SU-DHL-6 (cell line): ENCODE measurements around the gene MSTN.

Experiments used
- EZH2phosphoT487 ChIP-seq: fragments of 200-600 bp; sonication (generic), shearing (Covaris generic); conservative IDR thresholded peaks from 2 replicates; pipeline ENCODE4 v1.6.1; 2018; ENCODE audit warnings: mild to moderate bottlenecking, antibody characterized with exemption, low read length, moderate library complexity, mixed read lengths
- TF ChIP-seq, protein P1 (sequence below): fragments of 200-600 bp; sonication (generic); IDR thresholded peaks from one replicate; pipeline ENCODE4 v1.5.1; 2017; ENCODE audit warnings: antibody characterized with exemption, mild to moderate bottlenecking, low read length, moderate library complexity; ENCODE audit not compliant: insufficient read depth, poor library complexity, severe bottlenecking

- no peak for TF ChIP-seq EZH2phosphoT487
- TF ChIP-seq, protein P1, sequence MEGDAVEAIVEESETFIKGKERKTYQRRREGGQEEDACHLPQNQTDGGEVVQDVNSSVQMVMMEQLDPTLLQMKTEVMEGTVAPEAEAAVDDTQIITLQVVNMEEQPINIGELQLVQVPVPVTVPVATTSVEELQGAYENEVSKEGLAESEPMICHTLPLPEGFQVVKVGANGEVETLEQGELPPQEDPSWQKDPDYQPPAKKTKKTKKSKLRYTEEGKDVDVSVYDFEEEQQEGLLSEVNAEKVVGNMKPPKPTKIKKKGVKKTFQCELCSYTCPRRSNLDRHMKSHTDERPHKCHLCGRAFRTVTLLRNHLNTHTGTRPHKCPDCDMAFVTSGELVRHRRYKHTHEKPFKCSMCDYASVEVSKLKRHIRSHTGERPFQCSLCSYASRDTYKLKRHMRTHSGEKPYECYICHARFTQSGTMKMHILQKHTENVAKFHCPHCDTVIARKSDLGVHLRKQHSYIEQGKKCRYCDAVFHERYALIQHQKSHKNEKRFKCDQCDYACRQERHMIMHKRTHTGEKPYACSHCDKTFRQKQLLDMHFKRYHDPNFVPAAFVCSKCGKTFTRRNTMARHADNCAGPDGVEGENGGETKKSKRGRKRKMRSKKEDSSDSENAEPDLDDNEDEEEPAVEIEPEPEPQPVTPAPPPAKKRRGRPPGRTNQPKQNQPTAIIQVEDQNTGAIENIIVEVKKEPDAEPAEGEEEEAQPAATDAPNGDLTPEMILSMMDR = no peak
Observed at GRCh38 chr2:190110131-190110530, 47.6 kb upstream of the MSTN start.
